CD14-positive monocyte (primary cell): ENCODE results near the gene SFTPB. TPM values are rescaled to one million over a fixed set of nuclear protein-coding genes. Genes with fewer than 3 reads are reported as not detected.
A peak's percentile ranks its signal among the peaks of the same experiment; 100 is the strongest.

Experiments used
- DNase-seq, 3 donors: peaks; one replicate each; pipeline ENCODE4 v3.0.0-alpha.2; 2011 to 2022
- H2AFZ ChIP-seq: 2 replicates; pipeline ENCODE4 v1.6.0; 2012; ENCODE audit warnings: mild to moderate bottlenecking, low read depth, low read length, inconsistent platforms; ENCODE audit not compliant: insufficient read depth, poor library complexity, severe bottlenecking
- H3K27ac ChIP-seq, 2 donors: 1 replicate in 1 of 2; 2 replicates in 1 of 2; pipeline ENCODE4 v1.5.1; 2012 to 2013; ENCODE audit warnings: low read length in 2 of 2, control low read depth in 1 of 2, inconsistent platforms in 1 of 2, low read depth in 1 of 2, mild to moderate bottlenecking in 1 of 2
- H3K27me3 ChIP-seq, 2 donors: one replicate each; pipeline versions ENCODE4 v1.6.0 to v1.6.1; 2011 to 2013; ENCODE audit warnings: low read length in 2 of 2; ENCODE audit not compliant: control insufficient read depth in 2 of 2, insufficient read depth in 2 of 2
- H3K36me3 ChIP-seq, 2 donors: replicated peaks in 1 of 2; 1 replicate in 1 of 2; 2 replicates in 1 of 2; pipeline versions ENCODE4 v1.5.1 to v1.6.1; 2012 to 2013; ENCODE audit warnings: low read length in 2 of 2, control low read depth in 1 of 2, inconsistent platforms in 1 of 2, mild to moderate bottlenecking in 1 of 2; ENCODE audit not compliant: insufficient read depth in 2 of 2, control insufficient read depth in 1 of 2
- H3K4me1 ChIP-seq, 2 donors: 1 replicate in 1 of 2; 2 replicates in 1 of 2; pipeline versions ENCODE4 v1.5.1 to v1.6.1; 2012 to 2013; ENCODE audit warnings: low read length in 2 of 2, control low read depth in 1 of 2, inconsistent platforms in 1 of 2, mild to moderate bottlenecking in 1 of 2, moderate library complexity in 1 of 2; ENCODE audit not compliant: insufficient read depth in 2 of 2, control insufficient read depth in 1 of 2
- H3K4me2 ChIP-seq: replicated peaks from 2 replicates; pipeline ENCODE3; 2012; ENCODE audit warnings: low read length, moderate library complexity, mild to moderate bottlenecking; ENCODE audit not compliant: poor library complexity, severe bottlenecking; ENCODE audit errors: extremely low read depth
- H3K4me3 ChIP-seq, 3 experiments: fragments of 200-600 bp in 1 of 3; sonication (generic) in 1 of 3; replicated peaks in 1 of 3; 1 replicate in 2 of 3; 2 replicates in 1 of 3; pipeline ENCODE4 v1.5.1; 2011 to 2013; ENCODE audit warnings: low read length in 3 of 3, mild to moderate bottlenecking in 3 of 3, control low read depth in 2 of 3, low read depth in 2 of 3, inconsistent platforms in 1 of 3, moderate library complexity in 1 of 3
- H3K79me2 ChIP-seq: 2 replicates; pipeline ENCODE4 v1.6.0; 2012; ENCODE audit warnings: mild to moderate bottlenecking, control low read depth, inconsistent platforms, low read length, moderate library complexity; ENCODE audit not compliant: insufficient read depth
- H3K9ac ChIP-seq: 2 replicates; pipeline ENCODE4 v1.6.0; 2017; ENCODE audit warnings: low read length, mild to moderate bottlenecking; ENCODE audit not compliant: insufficient read depth, poor library complexity, severe bottlenecking
- H3K9me3 ChIP-seq, 2 donors: replicated peaks in 1 of 2; 1 replicate in 1 of 2; 2 replicates in 1 of 2; pipeline versions ENCODE4 v1.5.1 to v1.6.1; 2012 to 2013; ENCODE audit warnings: low read length in 2 of 2, control low read depth in 1 of 2; ENCODE audit not compliant: control insufficient read depth in 1 of 2, insufficient read depth in 1 of 2
- H4K20me1 ChIP-seq: 2 replicates; pipeline ENCODE4 v1.6.0; 2012; ENCODE audit warnings: mild to moderate bottlenecking, low read length, control low read depth, moderate library complexity; ENCODE audit not compliant: insufficient read depth
- H3K27ac Mint-ChIP-seq, 7 donors: one replicate each; pipeline ENCODE4 v1.8.0; 2020; ENCODE audit warnings: mild to moderate bottlenecking in 7 of 7, mixed read lengths in 7 of 7, moderate library complexity in 6 of 7, inconsistent platforms in 2 of 7
- H3K27me3 Mint-ChIP-seq, 3 donors: one replicate each; pipeline ENCODE4 v1.8.0; 2021 to 2022; ENCODE audit warnings: low read depth in 3 of 3, mild to moderate bottlenecking in 3 of 3, mixed read lengths in 3 of 3, moderate library complexity in 3 of 3, inconsistent platforms in 1 of 3
- H3K36me3 Mint-ChIP-seq, 2 donors: one replicate each; pipeline ENCODE4 v1.8.0; 2020; ENCODE audit warnings: mixed read lengths in 2 of 2, inconsistent platforms in 1 of 2, mild to moderate bottlenecking in 1 of 2
- H3K4me1 Mint-ChIP-seq: one replicate; pipeline ENCODE4 v1.8.0; 2020; ENCODE audit warnings: mild to moderate bottlenecking, mixed read lengths
- H3K4me3 Mint-ChIP-seq, 2 donors: one replicate each; pipeline ENCODE4 v1.8.0; 2020; ENCODE audit warnings: mild to moderate bottlenecking in 2 of 2, mixed read lengths in 2 of 2, moderate library complexity in 1 of 2
- H3K9me3 Mint-ChIP-seq, 7 donors: one replicate each; pipeline ENCODE4 v1.8.0; 2020 to 2022; ENCODE audit warnings: mixed read lengths in 7 of 7, mild to moderate bottlenecking in 6 of 7, moderate library complexity in 6 of 7, inconsistent platforms in 2 of 7
- WGBS: methylation state at CpG from one replicate; pipeline ENCODE4 v1.1.5; 2013; ENCODE audit warnings: missing lambda C conversion rate; ENCODE audit not compliant: insufficient coverage; 5-methylcytosine and 5-hydroxymethylcytosine counted together
- intact Hi-C, 2 donors: fragments of 100-400 bp; cut with micrococcal nuclease; formaldehyde crosslinking; loops; one replicate each; pipeline versions ENCODE4 v1.15.0 to v1.15.1; 2023
- polyA plus RNA-seq, 3 donors: library from polyadenylated mRNA; depleted of rRNA in 1 of 3; unstranded in 2 of 3; stranded (reverse) in 1 of 3; fragments of 300-500 nt in 2 of 3; fragments of >200 nt in 1 of 3; fragmentation: Illumina TruSeq in 2 of 3; gene quantifications; 1 replicate in 2 of 3; 2 replicates in 1 of 3; pipeline ENCODE4 v1.2.3, GENCODE V29; 2012 to 2021
- TF ChIP-seq, protein P1 (sequence below): fragments of 200-600 bp; IDR thresholded peaks from one replicate; pipeline ENCODE4 v1.8.0; 2022; ENCODE audit warnings: antibody characterized with exemption, mild to moderate bottlenecking

SFTPB gene
- polyA plus RNA-seq, 3 donors, result 0.18 to 0.47 TPM; not detected in 1

DNA sequence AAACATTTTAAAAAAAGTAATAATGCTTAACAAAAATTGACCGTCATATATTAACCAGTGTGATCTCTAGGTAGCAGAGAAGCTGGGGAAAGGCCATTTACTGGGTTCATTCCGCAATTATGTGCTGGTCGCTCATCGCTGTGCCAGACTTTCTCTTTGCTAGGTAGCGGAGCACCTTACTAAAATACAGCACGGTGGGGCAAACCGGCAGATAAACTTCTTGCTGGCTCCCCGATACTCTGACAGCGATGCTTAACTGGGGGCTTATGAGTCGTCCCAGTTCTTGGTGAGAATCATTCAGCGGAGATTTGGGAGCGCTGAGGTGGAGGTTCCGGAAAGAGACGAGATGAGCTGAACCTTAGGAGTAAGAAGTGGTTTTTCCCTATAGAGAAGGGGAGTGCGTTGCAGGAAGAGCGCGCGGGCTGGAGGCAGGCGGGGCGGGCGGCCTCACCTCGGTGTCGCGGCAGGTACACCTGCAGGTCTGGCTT is 56.7 kb downstream of the SFTPB start:
- H3K79me2 ChIP-seq, result peaks cover 35% of the 10 kb centered on the region
- H3K4me3 Mint-ChIP-seq, result peak overlapping the region; percentile 97 to 100
- H3K27ac ChIP-seq, result peak overlapping the region in 1 of 2 donors; percentile 87
- peak overlapping the region; percentile 89 for H3K9ac ChIP-seq
- H3K4me1 Mint-ChIP-seq, result peaks cover 25% of the 10 kb centered on the region
- H3K9me3 Mint-ChIP-seq, result peaks cover 0 to 1% (median 0%) of the 10 kb centered on the region in 7 donors
- no peaks in the 10 kb centered on the region for H3K9me3 ChIP-seq
- peak overlapping the region; percentile 96 for H2AFZ ChIP-seq
- H3K36me3 ChIP-seq, result peaks cover 21 to 32% of the 10 kb centered on the region in 2 donors
- TF ChIP-seq, protein P1, sequence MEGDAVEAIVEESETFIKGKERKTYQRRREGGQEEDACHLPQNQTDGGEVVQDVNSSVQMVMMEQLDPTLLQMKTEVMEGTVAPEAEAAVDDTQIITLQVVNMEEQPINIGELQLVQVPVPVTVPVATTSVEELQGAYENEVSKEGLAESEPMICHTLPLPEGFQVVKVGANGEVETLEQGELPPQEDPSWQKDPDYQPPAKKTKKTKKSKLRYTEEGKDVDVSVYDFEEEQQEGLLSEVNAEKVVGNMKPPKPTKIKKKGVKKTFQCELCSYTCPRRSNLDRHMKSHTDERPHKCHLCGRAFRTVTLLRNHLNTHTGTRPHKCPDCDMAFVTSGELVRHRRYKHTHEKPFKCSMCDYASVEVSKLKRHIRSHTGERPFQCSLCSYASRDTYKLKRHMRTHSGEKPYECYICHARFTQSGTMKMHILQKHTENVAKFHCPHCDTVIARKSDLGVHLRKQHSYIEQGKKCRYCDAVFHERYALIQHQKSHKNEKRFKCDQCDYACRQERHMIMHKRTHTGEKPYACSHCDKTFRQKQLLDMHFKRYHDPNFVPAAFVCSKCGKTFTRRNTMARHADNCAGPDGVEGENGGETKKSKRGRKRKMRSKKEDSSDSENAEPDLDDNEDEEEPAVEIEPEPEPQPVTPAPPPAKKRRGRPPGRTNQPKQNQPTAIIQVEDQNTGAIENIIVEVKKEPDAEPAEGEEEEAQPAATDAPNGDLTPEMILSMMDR, result no peak
- DNase-seq, result no peak
- peaks cover 45% of the 10 kb centered on the region for H4K20me1 ChIP-seq
- peaks cover 24 to 36% of the 10 kb centered on the region in 2 donors for H3K36me3 Mint-ChIP-seq
- peaks cover 0 to 1% (median 0%) of the 10 kb centered on the region in 3 donors for H3K27me3 Mint-ChIP-seq
- H3K27ac Mint-ChIP-seq, result peak overlapping the region; percentile 31 to 94 (median 88)
- peak overlapping the region; percentile 57 to 93 (median 86) for H3K4me3 ChIP-seq
- no peaks in the 10 kb centered on the region for H3K27me3 ChIP-seq
- peak overlapping the region; percentile 95 for H3K4me2 ChIP-seq
- WGBS, result 14% methylated on average over 23 of the region's 24 CpGs
- intact Hi-C loops, result loop anchor here (10.0 kb wide), 2 partner anchors 196 to 494 kb away; partner anchors contain the start of genes POLR1A (in 2 of the 2), PTCD3 (in 2 of the 2), CAPG (in 1 of the 2) and SH2D6 (in 1 of the 2)
- peaks cover 24 to 34% of the 10 kb centered on the region in 2 donors for H3K4me1 ChIP-seq

Other genes starting within 250 kb of the SFTPB start
- gene SH2D6, start 249.5 kb downstream of the SFTPB start, polyA plus RNA-seq, result not detected
- gene MAT2A, start 129.0 kb downstream of the SFTPB start, polyA plus RNA-seq, result 100 to 1,000 TPM in 2 of 3 donors, 10 to 100 TPM in 1; 97.0 to 454 (median 117) TPM
- 10 to 100 TPM; 24.0 to 34.4 (median 32.0) TPM for gene GGCX, start 106.7 kb downstream of the SFTPB start, polyA plus RNA-seq
- gene VAMP8, start 90.6 kb downstream of the SFTPB start, polyA plus RNA-seq, result 100 to 1,000 TPM; 260 to 761 (median 623) TPM
- gene VAMP5, start 83.8 kb downstream of the SFTPB start, polyA plus RNA-seq, result 100 to 1,000 TPM; 154 to 251 (median 171) TPM
- 100 to 1,000 TPM; 254 to 475 (median 382) TPM for gene RNF181, start 72.5 kb downstream of the SFTPB start, polyA plus RNA-seq
- 10 to 100 TPM; 24.7 to 29.1 (median 26.6) TPM for gene TMEM150A, start 65.5 kb downstream of the SFTPB start, polyA plus RNA-seq
- gene C2orf68, start 56.1 kb downstream of the SFTPB start, polyA plus RNA-seq, result 10 to 100 TPM; 24.2 to 32.9 (median 30.7) TPM
- 10 to 100 TPM; 46.5 to 48.3 (median 48.0) TPM for gene USP39, start 52.0 kb downstream of the SFTPB start, polyA plus RNA-seq
- gene GNLY, start 26.2 kb upstream of the SFTPB start, polyA plus RNA-seq, result 10 to 100 TPM in 2 of 3 donors, 1 to 10 TPM in 1; 4.6 to 13.2 (median 11.1) TPM
- gene ATOH8, start 85.8 kb upstream of the SFTPB start, polyA plus RNA-seq, result 1 to 10 TPM; 2.0 to 3.9 (median 2.1) TPM
- gene ST3GAL5, start 220.8 kb upstream of the SFTPB start, polyA plus RNA-seq, result 10 to 100 TPM; 14.0 to 51.2 (median 19.5) TPM